ENCODE data around the gene TENM4.

Gene TENM4

DNA sequence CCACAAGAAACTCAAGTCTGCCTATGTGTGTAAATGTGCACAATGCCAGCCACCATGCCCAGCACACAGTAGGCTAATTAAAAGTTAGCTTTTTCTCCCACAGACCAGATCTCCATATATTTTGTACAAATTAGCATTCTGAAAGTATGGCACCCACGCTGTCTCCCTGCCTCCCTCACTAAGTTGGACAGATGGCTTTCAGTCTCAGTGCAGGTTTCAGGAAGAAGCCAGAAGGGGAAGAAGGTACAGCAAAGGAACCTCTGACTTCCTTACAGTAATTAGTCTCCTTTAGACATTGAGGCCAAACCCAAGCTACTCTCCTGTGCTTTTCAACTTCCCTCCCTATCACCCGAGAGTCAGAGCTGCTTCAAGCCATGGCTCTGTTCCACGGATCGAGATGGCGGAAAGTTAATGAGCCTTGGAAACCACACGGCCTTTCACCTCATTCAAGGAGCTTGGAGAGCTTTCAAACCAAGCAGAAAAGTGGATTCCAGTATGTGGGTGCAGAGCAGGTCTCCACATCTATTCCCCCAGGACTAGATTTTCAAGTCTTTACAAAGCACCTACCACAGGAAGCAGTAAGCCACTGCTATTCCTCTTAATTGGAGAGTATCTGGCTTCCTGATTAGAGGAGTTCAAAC is 645.1 kb downstream of the TENM4 start (continued):
- TF ChIP-seq CTCF (tag by site-specific recombination; IDR thresholded peaks at IDR 0.05) (no peak), KLF9 (tag by site-specific recombination; IDR thresholded peaks at IDR 0.05; ENCODE audit: low read depth) (no peak), ZNF768 (tag by site-specific recombination; IDR thresholded peaks at IDR 0.05) (no peak), GLIS1 (tag by site-specific recombination; IDR thresholded peaks at IDR 0.05) (no peak), ZNF426 (tag by site-specific recombination; IDR thresholded peaks at IDR 0.05) (no peak), ZNF112 (tag by site-specific recombination; IDR thresholded peaks at IDR 0.05) (no peak), SP2 (tag by site-specific recombination; IDR thresholded peaks at IDR 0.05) (no peak), ZNF521 (tag by site-specific recombination; IDR thresholded peaks at IDR 0.05) (no peak), ZNF558 (tag by site-specific recombination; IDR thresholded peaks at IDR 0.05) (no peak)
- TF ChIP-seq, protein P1, sequence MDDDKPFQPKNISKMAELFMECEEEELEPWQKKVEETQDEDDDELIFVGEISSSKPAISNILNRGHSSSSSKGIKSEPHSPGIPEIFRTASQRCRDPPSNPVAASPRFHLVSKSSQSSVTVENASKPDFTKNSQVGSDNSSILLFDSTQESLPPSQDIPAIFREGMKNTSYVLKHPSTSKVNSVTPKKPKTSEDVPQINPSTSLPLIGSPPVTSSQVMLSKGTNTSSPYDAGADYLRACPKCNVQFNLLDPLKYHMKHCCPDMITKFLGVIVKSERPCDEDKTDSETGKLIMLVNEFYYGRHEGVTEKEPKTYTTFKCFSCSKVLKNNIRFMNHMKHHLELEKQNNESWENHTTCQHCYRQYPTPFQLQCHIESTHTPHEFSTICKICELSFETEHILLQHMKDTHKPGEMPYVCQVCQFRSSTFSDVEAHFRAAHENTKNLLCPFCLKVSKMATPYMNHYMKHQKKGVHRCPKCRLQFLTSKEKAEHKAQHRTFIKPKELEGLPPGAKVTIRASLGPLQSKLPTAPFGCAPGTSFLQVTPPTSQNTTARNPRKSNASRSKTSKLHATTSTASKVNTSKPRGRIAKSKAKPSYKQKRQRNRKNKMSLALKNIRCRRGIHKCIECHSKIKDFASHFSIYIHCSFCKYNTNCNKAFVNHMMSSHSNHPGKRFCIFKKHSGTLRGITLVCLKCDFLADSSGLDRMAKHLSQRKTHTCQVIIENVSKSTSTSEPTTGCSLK (tag by site-specific recombination; IDR thresholded peaks at IDR 0.05) = no peak
- TF ChIP-seq, protein P2, sequence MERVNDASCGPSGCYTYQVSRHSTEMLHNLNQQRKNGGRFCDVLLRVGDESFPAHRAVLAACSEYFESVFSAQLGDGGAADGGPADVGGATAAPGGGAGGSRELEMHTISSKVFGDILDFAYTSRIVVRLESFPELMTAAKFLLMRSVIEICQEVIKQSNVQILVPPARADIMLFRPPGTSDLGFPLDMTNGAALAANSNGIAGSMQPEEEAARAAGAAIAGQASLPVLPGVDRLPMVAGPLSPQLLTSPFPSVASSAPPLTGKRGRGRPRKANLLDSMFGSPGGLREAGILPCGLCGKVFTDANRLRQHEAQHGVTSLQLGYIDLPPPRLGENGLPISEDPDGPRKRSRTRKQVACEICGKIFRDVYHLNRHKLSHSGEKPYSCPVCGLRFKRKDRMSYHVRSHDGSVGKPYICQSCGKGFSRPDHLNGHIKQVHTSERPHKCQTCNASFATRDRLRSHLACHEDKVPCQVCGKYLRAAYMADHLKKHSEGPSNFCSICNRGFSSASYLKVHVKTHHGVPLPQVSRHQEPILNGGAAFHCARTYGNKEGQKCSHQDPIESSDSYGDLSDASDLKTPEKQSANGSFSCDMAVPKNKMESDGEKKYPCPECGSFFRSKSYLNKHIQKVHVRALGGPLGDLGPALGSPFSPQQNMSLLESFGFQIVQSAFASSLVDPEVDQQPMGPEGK (tag by site-specific recombination; IDR thresholded peaks at IDR 0.05) = no peak

GRCh38 chr11:78791964-78792363 is 648.9 kb downstream of the TENM4 start:
- no peaks in the 10 kb centered on the region for H3K9me3 ChIP-seq (ENCODE audit: control insufficient read depth, insufficient read depth, low read depth, low read length)
- TF ChIP-seq ZNF221 (tag by site-specific recombination; IDR thresholded peaks at IDR 0.05; ENCODE audit: borderline replicate concordance) = no peak
- TF ChIP-seq ZNF302 (tag by site-specific recombination; IDR thresholded peaks at IDR 0.05; ENCODE audit: low read depth) = no peak
- no peak for TF ChIP-seq ELK4 (IDR thresholded peaks at IDR 0.05; ENCODE audit: borderline replicate concordance, low read depth, low read length)
- no peak for TF ChIP-seq ZBTB21 (tag by site-specific recombination; IDR thresholded peaks at IDR 0.05)
- TF ChIP-seq, protein P3, sequence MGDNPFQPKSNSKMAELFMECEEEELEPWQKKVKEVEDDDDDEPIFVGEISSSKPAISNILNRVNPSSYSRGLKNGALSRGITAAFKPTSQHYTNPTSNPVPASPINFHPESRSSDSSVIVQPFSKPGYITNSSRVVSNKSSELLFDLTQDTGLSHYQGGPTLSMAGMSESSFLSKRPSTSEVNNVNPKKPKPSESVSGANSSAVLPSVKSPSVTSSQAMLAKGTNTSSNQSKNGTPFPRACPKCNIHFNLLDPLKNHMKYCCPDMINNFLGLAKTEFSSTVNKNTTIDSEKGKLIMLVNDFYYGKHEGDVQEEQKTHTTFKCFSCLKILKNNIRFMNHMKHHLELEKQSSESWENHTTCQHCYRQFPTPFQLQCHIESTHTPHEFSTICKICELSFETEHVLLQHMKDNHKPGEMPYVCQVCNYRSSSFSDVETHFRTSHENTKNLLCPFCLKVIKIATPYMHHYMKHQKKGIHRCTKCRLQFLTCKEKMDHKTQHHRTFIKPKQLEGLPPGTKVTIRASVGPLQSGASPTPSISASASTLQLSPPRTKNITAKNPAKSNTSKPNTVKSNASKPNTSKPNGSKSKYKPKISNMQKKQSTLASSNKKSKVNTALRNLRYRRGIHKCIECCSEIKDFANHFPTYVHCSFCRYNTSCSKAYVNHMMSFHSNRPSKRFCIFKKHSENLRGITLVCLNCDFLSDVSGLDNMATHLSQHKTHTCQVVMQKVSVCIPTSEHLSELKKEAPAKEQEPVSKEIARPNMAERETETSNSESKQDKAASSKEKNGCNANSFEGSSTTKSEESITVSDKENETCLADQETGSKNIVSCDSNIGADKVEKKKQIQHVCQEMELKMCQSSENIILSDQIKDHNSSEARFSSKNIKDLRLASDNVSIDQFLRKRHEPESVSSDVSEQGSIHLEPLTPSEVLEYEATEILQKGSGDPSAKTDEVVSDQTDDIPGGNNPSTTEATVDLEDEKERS (tag by site-specific recombination; IDR thresholded peaks at IDR 0.05) = no peak
- TF ChIP-seq ZNF610 (tag by site-specific recombination; IDR thresholded peaks at IDR 0.05; ENCODE audit: borderline replicate concordance) = no peak
- TF ChIP-seq ZBTB1 (tag by site-specific recombination; IDR thresholded peaks at IDR 0.05) = no peak
- TF ChIP-seq ZNF341 (tag by site-specific recombination; IDR thresholded peaks at IDR 0.05; ENCODE audit: low read depth) = no peak
- no peak for TF ChIP-seq ZNF132 (tag by site-specific recombination; IDR thresholded peaks at IDR 0.05; ENCODE audit: borderline replicate concordance)
- H3K4me1 ChIP-seq (ENCODE audit: control insufficient read depth, insufficient read depth, low read length) = no peaks in the 10 kb centered on the region
- no peak overlapping the region for H3K27ac ChIP-seq (ENCODE audit: extremely low read depth, low read depth, low read length)
- CTCF ChIA-PET = interaction anchor here (0.6 to 3.9 kb wide), 3 partner anchors 76 to 244 kb away, joined by 3 to 17 read pairs (median 4); no protein-coding TSS in a partner anchor
- H3K36me3 ChIP-seq (ENCODE audit: control insufficient read depth in 2 of 2, insufficient read depth in 1 of 2, low read length in 2 of 2) = no peaks in the 10 kb centered on the region
- POLR2A ChIA-PET = no interaction called here
- H3K4me3 ChIP-seq (ENCODE audit: low read depth, low read length) = no peak overlapping the region
